ENCODE results near the gene RTN3.
A peak's percentile ranks its signal among the peaks of the same experiment; 100 is the strongest.

RTN3 gene

GRCh38 chr11:63738720-63739360, 57.5 kb downstream of the RTN3 start:
- peak; percentile 56 for DNase-seq (ENCODE audit: low read depth)

GRCh38 chr11:63745304-63746170, 64.2 kb downstream of the RTN3 start:
- DNase-seq (ENCODE audit: low read depth) = no peak

DNA sequence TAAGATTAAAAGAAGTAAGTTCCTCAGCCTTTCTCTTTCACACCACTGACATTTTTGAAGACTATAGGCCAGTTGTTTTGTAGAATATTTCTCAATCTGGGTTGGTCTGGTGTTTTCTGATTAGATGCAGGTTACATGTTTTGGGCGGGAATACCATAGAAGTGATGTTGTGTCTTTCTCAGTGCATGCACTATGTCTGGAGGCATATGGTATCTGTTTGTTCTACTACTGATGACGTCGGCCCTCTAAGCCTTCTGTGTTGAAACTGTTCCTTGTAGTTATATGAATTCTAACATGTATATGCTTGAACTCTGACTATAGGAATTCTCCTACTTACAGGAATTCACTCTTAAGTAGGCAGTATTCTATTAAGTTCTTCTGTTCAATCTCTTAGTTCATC, 65.7 kb downstream of the RTN3 start:
- DNase-seq (ENCODE audit: low read depth) = no peak

- DNase-seq (ENCODE audit: low read depth) = no peak
Observed at GRCh38 chr11:63749624-63750023, 68.3 kb downstream of the RTN3 start.

DNA sequence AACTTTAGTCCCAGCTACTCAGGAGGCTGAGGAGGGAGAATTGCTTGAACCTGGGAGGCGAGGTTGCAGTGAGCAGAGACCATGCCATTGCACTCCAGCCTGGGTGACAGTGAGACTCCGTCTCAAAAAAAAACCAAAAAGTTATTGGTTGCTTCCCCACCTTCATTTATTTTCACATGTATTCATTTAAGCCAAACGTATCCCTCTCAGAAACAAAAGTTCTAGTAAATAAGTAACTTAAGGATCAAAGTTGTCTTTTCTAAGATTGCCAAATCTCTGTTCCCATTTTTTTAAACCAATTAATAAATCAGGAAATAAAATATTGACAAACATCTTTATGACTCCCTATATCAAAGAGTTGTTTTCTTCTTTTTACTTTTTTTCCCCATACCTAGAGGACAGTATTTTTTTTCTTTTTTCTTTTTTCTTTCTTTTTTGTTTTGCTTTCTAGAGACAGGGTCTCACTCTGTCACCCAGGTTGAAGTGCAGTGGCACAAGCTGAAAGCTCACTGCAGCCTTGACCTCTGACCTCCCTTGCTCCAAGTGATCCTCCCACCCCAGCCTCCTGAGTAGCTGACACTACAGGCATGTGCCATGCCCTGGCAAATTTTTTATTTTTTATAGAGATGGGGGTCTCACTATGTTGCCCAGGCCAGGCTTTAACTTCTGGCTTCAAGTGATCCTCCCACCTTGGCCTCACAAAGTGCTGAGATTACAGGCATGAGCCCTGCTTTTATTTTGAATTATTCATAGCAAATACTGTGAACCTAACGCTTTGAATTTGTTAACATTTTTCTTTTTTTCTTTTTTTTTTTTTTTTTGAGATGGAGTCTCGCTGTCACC, 75.8 kb downstream of the RTN3 start:
- no peak for DNase-seq (ENCODE audit: low read depth)

GRCh38 chr11:63760487-63761079, 79.3 kb downstream of the RTN3 start:
- no peak for DNase-seq (ENCODE audit: low read depth)

- no peak for DNase-seq (ENCODE audit: low read depth)
Observed at GRCh38 chr11:63761188-63761587, 79.9 kb downstream of the RTN3 start.

DNA sequence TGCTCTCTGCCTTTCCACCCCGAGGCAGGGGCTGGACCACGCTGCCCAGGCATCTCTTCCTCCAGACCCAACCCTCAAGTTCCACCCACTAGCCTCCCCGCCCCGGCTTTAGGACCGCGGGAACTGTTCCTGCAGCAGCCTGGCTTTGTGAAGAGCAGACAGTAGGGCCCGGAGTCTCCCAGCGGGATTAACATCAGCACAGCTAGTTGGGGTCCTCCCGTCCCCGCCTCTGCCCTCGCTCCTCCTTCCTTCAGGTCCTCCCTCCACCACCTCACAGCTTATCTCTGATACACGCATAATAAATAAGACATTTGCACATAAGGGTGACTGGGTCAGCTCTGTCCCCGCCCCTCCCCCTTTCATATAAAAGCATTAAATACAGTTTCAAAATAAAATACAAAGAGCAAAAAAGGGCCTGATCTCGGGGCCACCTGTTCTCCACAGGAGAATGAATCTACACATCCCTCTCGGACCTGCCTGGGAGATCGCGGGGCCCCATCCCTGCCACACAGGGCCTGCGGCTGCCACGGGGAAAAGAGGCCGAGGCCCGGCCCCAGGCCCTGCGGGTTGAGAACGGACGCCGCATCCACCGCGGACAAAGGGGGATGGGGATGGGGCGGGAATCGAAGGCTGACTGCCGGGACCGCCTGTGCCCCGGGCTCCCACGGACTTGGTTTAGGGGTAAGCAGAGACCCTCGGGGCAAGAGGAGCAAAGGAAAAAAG, 80.8 kb downstream of the RTN3 start:
- no peak for DNase-seq (ENCODE audit: low read depth)

DNA sequence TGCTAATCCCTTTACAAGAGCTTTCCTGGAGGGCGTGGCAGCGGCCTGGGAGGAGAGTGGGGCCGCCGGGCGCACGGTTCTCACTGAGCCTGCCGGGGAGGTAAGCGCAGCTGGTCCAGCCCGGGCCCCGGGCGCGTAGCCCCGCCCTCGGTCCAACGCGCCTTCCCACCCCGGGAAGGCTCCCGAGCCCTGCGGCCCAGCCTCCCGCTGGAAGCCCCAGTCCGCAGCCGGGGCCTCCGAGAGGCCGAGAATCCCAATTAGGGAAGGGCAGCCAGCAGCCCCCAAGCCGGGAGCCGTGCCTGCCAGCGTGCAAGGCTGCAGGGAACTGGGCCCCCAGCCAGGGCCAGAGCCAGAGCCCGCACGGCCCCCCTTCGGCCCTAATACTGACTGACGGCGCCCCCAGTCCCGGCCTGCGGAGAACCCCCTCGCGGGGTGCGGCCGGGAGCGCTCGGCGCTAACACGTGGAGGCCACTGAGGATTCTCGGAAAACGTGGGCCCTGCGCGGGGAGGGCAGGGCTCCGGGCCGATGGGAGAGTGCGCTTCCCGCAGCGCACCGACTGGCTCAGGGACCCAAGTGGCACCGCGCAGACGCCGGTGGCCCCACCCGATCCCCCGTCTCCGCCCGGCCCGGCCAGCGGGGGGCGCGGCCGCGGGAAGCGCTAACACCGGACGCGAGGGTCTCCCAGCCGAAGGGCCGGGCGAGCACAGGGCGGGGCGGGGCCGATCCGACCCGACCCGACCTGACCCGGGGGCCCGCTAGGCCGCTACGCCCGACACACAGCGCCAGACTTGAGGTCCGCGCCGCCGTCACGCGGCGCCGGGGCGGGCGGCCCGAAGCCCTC, 81.6 kb downstream of the RTN3 start:
- no peak for DNase-seq (ENCODE audit: low read depth)

- DNase-seq (ENCODE audit: low read depth) = no peak
Observed at GRCh38 chr11:63763496-63764339, 82.4 kb downstream of the RTN3 start.

GRCh38 chr11:63764340-63764678, 83.0 kb downstream of the RTN3 start:
- DNase-seq (ENCODE audit: low read depth) = no peak

GRCh38 chr11:63764679-63765647, 83.7 kb downstream of the RTN3 start:
- DNase-seq (ENCODE audit: low read depth) = no peak

DNA sequence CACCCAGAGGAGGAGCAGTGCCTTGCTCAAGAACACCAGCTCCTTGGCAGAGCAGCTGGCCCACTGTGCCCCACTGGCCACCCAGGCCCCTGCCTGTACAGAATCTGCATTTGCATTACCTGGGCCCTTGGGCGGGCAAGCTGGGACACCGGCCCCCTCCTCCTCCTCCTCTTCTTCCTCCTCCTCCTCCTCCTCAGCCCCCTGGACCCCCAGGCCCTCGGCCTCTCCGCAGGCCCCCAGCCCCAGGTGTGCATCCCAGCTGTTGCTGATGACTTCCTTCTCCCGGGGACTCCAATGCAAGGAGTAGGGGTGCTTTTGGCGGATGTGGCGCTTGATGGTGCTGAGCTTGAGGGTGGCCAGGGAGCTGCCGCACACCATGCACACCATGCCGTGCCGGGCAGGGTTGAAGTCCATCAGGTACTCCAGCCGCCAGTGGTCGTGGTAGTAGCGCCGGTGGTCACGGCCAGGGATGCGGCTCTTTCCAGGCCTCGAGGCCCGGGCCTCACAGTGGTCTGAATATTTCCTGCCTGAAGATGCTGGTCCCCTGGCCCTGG, 84.5 kb downstream of the RTN3 start:
- no peak for DNase-seq (ENCODE audit: low read depth)

GRCh38 chr11:63766531-63767235, 85.4 kb downstream of the RTN3 start:
- DNase-seq (ENCODE audit: low read depth) = no peak

DNA sequence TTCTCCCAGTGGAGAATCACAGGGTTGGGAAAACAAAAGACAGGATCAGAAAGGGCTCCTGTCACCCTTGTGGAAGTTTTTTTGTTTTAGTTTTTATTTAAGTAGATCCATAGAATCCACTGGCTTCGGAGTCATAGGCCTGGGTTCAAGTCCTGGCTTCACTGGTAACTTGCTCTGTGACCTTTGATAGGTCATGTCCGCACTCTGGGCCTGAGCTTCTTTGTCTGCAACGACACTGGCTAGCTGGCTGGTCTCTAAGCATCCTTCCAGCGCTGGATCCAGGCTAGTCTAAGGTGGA, 85.9 kb downstream of the RTN3 start:
- DNase-seq (ENCODE audit: low read depth) = no peak

DNA sequence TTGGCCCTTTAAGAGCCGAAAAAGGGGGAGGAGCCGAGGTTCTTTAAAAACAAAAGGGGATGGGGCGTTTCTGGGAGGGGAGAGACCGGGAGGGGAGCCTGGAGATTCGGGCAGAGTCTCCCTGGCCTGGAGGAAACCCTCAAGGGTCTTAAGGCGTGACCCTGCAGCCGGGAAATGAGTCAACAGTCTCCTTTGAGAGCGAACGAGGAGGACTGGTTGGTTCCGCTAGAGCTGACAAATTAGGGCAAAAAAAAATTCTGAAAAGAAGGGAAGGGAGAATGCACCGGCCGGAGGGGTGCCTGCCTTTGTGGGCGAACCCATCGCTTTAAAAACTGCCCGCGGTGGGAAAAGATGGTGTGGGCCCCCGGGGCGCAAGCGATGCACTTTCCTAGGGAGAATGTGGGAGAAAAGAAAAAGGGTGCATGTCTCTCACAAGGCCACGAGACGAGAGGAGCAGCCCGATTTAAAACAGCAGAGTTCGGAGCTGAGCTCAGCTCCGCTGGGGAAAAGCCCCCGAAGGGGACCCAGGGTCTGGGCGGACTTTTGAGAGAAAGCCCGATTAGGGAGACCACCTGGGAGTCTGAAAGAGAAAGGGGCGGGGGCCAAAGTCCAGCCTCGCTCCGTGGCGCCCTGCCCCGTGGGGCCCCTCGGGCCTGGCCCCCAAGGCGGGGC, 86.4 kb downstream of the RTN3 start:
- DNase-seq (ENCODE audit: low read depth) = no peak
